H1 (cell line): ENCODE measurements around the gene LITAF. TPM values are rescaled to one million over a fixed set of nuclear protein-coding genes. Genes with fewer than 3 reads are reported as not detected.

Source experiments
- CTCF ChIA-PET: fragments of 300-600 bp; sonication (Branson Sonifier 250); formaldehyde crosslinking; loops from one replicate; lab custom pipeline; 2021; ENCODE audit not compliant: partially characterized antibody; lab: Charles Lee
- POLR2A ChIA-PET: fragments of 300-600 bp; sonication (Branson Sonifier 250); formaldehyde crosslinking; loops from one replicate; lab custom pipeline; 2021; ENCODE audit warnings: inconsistent platforms; ENCODE audit not compliant: partially characterized antibody; lab: Charles Lee
- DNase-seq, 2 experiments: peaks; one replicate each; pipeline versions ENCODE4 v3.0.0 to v3.0.0-alpha.2; 2010 to 2022; ENCODE audit warnings: low spot score in 2 of 2, low read depth in 1 of 2, mixed read lengths in 1 of 2
- FAIRE-seq: peaks from 2 replicates; lab custom pipeline; 2011; peaks lifted over from hg19 to GRCh38; lab: Jason Lieb, UNC
- H2AFZ ChIP-seq: 2 replicates; pipeline ENCODE4 v1.8.1; 2012; ENCODE audit warnings: low read length, inconsistent platforms
- H2AK5ac ChIP-seq: 2 replicates; pipeline ENCODE4 v1.6.1; 2013; ENCODE audit warnings: low read depth, low read length
- H2BK120ac ChIP-seq: replicated peaks from 2 replicates; pipeline ENCODE3; 2013; ENCODE audit warnings: low read depth, low read length, inconsistent platforms
- H2BK12ac ChIP-seq: 2 replicates; pipeline ENCODE4 v1.6.1; 2013; ENCODE audit warnings: low read depth, low read length
- H2BK15ac ChIP-seq: 2 replicates; pipeline ENCODE4 v1.6.1; 2013; ENCODE audit warnings: low read length
- H2BK20ac ChIP-seq: 2 replicates; pipeline ENCODE4 v1.6.1; 2013; ENCODE audit warnings: low read length
- H2BK5ac ChIP-seq: 2 replicates; pipeline ENCODE4 v1.6.1; 2013; ENCODE audit warnings: low read depth, low read length
- H3K14ac ChIP-seq: 2 replicates; pipeline ENCODE4 v1.6.1; 2013; ENCODE audit warnings: inconsistent platforms; ENCODE audit not compliant: insufficient read length
- H3K18ac ChIP-seq: 2 replicates; pipeline ENCODE4 v1.6.1; 2013; ENCODE audit warnings: low read length; ENCODE audit errors: extremely low read depth
- H3K23ac ChIP-seq: 2 replicates; pipeline ENCODE4 v1.6.1; 2013; ENCODE audit warnings: inconsistent platforms; ENCODE audit not compliant: insufficient read length
- H3K23me2 ChIP-seq: 2 replicates; pipeline ENCODE4 v1.6.1; 2013; ENCODE audit warnings: low read depth, low read length
- H3K27ac ChIP-seq: 2 replicates; pipeline ENCODE4 v1.6.1; 2011; ENCODE audit warnings: low read depth, low read length, inconsistent platforms
- H3K27me3 ChIP-seq, 4 experiments: replicated peaks in 1 of 4; 1 replicate in 1 of 4; 2 replicates in 3 of 4; pipeline versions ENCODE4 v1.6.1 to v1.8.1; 2011 to 2013; ENCODE audit warnings: low read length in 3 of 4, mild to moderate bottlenecking in 3 of 4, inconsistent platforms in 2 of 4, mixed read lengths in 2 of 4, moderate library complexity in 1 of 4; ENCODE audit not compliant: control insufficient read depth in 3 of 4, insufficient read depth in 3 of 4; ENCODE audit errors: extremely low read depth in 1 of 4
- H3K36me3 ChIP-seq, 4 experiments: 2 replicates each; pipeline versions ENCODE4 v1.6.1 to v1.8.1; 2011 to 2013; ENCODE audit warnings: mild to moderate bottlenecking in 4 of 4, low read length in 3 of 4, moderate library complexity in 2 of 4, control low read depth in 1 of 4, inconsistent platforms in 1 of 4; ENCODE audit not compliant: insufficient read depth in 4 of 4, control insufficient read depth in 2 of 4
- H3K4ac ChIP-seq: replicated peaks from 2 replicates; pipeline ENCODE3; 2013; ENCODE audit warnings: low read length, low read depth, mixed read lengths, inconsistent platforms; ENCODE audit not compliant: insufficient read length
- H3K4me1 ChIP-seq, 4 experiments: replicated peaks in 1 of 4; 1 replicate in 1 of 4; 2 replicates in 3 of 4; pipeline versions ENCODE4 v1.6.1 to v1.8.1; 2011 to 2013; ENCODE audit warnings: low read length in 3 of 4, inconsistent platforms in 2 of 4, mixed read lengths in 1 of 4; ENCODE audit not compliant: insufficient read depth in 4 of 4, control insufficient read depth in 3 of 4
- H3K4me2 ChIP-seq, 2 experiments: 2 replicates each; pipeline versions ENCODE4 v1.6.1 to v1.8.1; 2011 to 2013; ENCODE audit warnings: low read depth in 2 of 2, low read length in 2 of 2, control low read depth in 1 of 2, inconsistent platforms in 1 of 2, mild to moderate bottlenecking in 1 of 2; ENCODE audit not compliant: insufficient read depth in 1 of 2
- H3K4me3 ChIP-seq, 4 experiments: fragments of 200-600, 300-600 bp in 1 of 4; sonication (generic), shearing (Covaris generic), sonication (Bioruptor Twin) in 1 of 4; 2 replicates each; pipeline versions ENCODE4 v1.5.1 to v1.8.1; 2011 to 2016; ENCODE audit warnings: low read length in 4 of 4, low read depth in 3 of 4, control low read depth in 2 of 4, inconsistent platforms in 2 of 4, mild to moderate bottlenecking in 2 of 4, mixed read lengths in 1 of 4, moderate library complexity in 1 of 4; ENCODE audit not compliant: insufficient read depth in 2 of 4; ENCODE audit errors: extremely low read depth in 1 of 4
- H3K56ac ChIP-seq: replicated peaks from 2 replicates; pipeline ENCODE3; 2013; ENCODE audit warnings: low read depth, mild to moderate bottlenecking, mixed read lengths, low read length, inconsistent platforms; ENCODE audit not compliant: insufficient read length
- H3K79me1 ChIP-seq: 2 replicates; pipeline ENCODE4 v1.6.1; 2013; ENCODE audit warnings: low read depth, low read length, control low read depth
- H3K79me2 ChIP-seq, 2 experiments: 2 replicates each; pipeline versions ENCODE4 v1.6.1 to v1.8.1; 2012 to 2013; ENCODE audit warnings: low read length in 2 of 2, mild to moderate bottlenecking in 2 of 2, inconsistent platforms in 1 of 2; ENCODE audit not compliant: insufficient read depth in 2 of 2, control insufficient read depth in 1 of 2
- H3K9ac ChIP-seq, 4 experiments: replicated peaks in 1 of 4; 1 replicate in 1 of 4; 2 replicates in 3 of 4; pipeline versions ENCODE4 v1.6.1 to v1.8.1; 2011 to 2013; ENCODE audit warnings: low read depth in 3 of 4, low read length in 3 of 4, control low read depth in 2 of 4, mild to moderate bottlenecking in 2 of 4, moderate library complexity in 2 of 4, inconsistent platforms in 1 of 4; ENCODE audit errors: extremely low read depth in 1 of 4
- H3K9me3 ChIP-seq, 2 experiments: 2 replicates each; pipeline versions ENCODE4 v1.6.1 to v1.8.1; 2012 to 2013; ENCODE audit warnings: mild to moderate bottlenecking in 2 of 2, moderate library complexity in 2 of 2, control low read depth in 1 of 2, inconsistent platforms in 1 of 2, low read depth in 1 of 2, low read length in 1 of 2, mixed read lengths in 1 of 2; ENCODE audit not compliant: insufficient read depth in 2 of 2
- H4K20me1 ChIP-seq, 2 experiments: replicated peaks in 1 of 2; 2 replicates each; pipeline versions ENCODE3 to v1.8.1; 2011 to 2013; ENCODE audit warnings: inconsistent platforms in 2 of 2, low read length in 2 of 2, mild to moderate bottlenecking in 1 of 2; ENCODE audit not compliant: insufficient read depth in 2 of 2, control insufficient read depth in 1 of 2
- H4K5ac ChIP-seq: 2 replicates; pipeline ENCODE4 v1.6.1; 2013; ENCODE audit warnings: low read length, low read depth, mixed read lengths, inconsistent platforms; ENCODE audit not compliant: insufficient read length
- H4K8ac ChIP-seq: 2 replicates; pipeline ENCODE4 v1.8.0; 2013; ENCODE audit warnings: mild to moderate bottlenecking, moderate library complexity, low read length, inconsistent platforms; ENCODE audit not compliant: insufficient read depth; ENCODE audit errors: extremely low read depth
- H4K91ac ChIP-seq: replicated peaks from 2 replicates; pipeline ENCODE3; 2013; ENCODE audit warnings: low read length, mixed read lengths, inconsistent platforms; ENCODE audit not compliant: insufficient read length
- CBX8 ChIP-seq: fragments of 300-800, 300-1000 bp; sonication (generic); IDR thresholded peaks from 2 replicates; pipeline ENCODE4 v1.7.1; 2016; ENCODE audit warnings: low read depth, low read length, borderline replicate concordance
- CEBPB ChIP-seq: IDR thresholded peaks from 2 replicates; pipeline ENCODE4 v1.6.1; 2012; ENCODE audit warnings: low read depth, low read length
- CHD2 ChIP-seq: IDR thresholded peaks from 2 replicates; pipeline ENCODE4 v1.6.1; 2012; ENCODE audit warnings: low read length, improper control_type of control experiment
- EP300 ChIP-seq, 2 experiments: IDR thresholded peaks; 1 replicate in 1 of 2; 2 replicates in 1 of 2; pipeline ENCODE4 v1.6.1; 2011 to 2012; ENCODE audit warnings: low read depth in 2 of 2, low read length in 2 of 2, mild to moderate bottlenecking in 2 of 2, borderline replicate concordance in 1 of 2, inconsistent platforms in 1 of 2, moderate library complexity in 1 of 2
- JUND ChIP-seq: IDR thresholded peaks from 2 replicates; pipeline ENCODE4 v1.6.1; 2011; ENCODE audit warnings: mild to moderate bottlenecking, improper control_type of control experiment, low read length
- RXRA ChIP-seq: IDR thresholded peaks from 2 replicates; pipeline ENCODE4 v1.6.1; 2011; ENCODE audit warnings: low read depth, mild to moderate bottlenecking, low read length, moderate library complexity; ENCODE audit not compliant: insufficient read depth
- SIN3A ChIP-seq, 2 experiments: IDR thresholded peaks in 1 of 2; conservative IDR thresholded peaks in 1 of 2; 2 replicates each; pipeline ENCODE4 v1.6.1; 2011 to 2012; ENCODE audit warnings: low read length in 2 of 2, improper control_type of control experiment in 1 of 2, low read depth in 1 of 2, mild to moderate bottlenecking in 1 of 2
- SIRT6 ChIP-seq: IDR thresholded peaks from one replicate; pipeline ENCODE4 v1.7.1; 2012; ENCODE audit warnings: low read length, inconsistent platforms
- TAF1 ChIP-seq: IDR thresholded peaks from 2 replicates; pipeline ENCODE4 v1.6.1; 2011; ENCODE audit warnings: mild to moderate bottlenecking, low read depth, low read length
- ZNF274 ChIP-seq: IDR thresholded peaks from 2 replicates; pipeline ENCODE4 v1.7.0; 2012; ENCODE audit warnings: low read length, borderline replicate concordance; ENCODE audit errors: extremely low read depth
- WGBS, 2 experiments: shearing (Covaris generic) in 1 of 2; methylation state at CpG; one replicate each; pipeline versions ENCODE4 v1.1.6 to v1.1.7; 2013 to 2015; ENCODE audit warnings: low lambda C conversion rate in 2 of 2, mixed read lengths in 2 of 2, inconsistent platforms in 1 of 2, low coverage in 1 of 2, missing lambda C conversion rate in 1 of 2; ENCODE audit not compliant: insufficient replicate concordance in 2 of 2, insufficient coverage in 1 of 2, insufficient read length in 1 of 2; ENCODE audit errors: extremely low coverage in 1 of 2, missing lambda C conversion rate in 1 of 2; 5-methylcytosine and 5-hydroxymethylcytosine counted together
- polyA plus RNA-seq, 7 experiments: library from polyadenylated mRNA; depleted of rRNA in 3 of 7; stranded (reverse) in 5 of 7; unstranded in 2 of 7; fragments of >200 nt in 5 of 7; fragments of 200-250 nt in 2 of 7; gene quantifications; 1 replicate in 5 of 7; 2 replicates in 1 of 7; 4 replicates in 1 of 7; pipeline versions ENCODE4 v1.2.1 to v1.2.3, GENCODE V29; 2011 to 2013; ENCODE audit warnings: missing spikeins in 2 of 7, mixed read lengths in 2 of 7
- total RNA-seq: library from RNA; stranded (reverse); fragmentation: NEBNext Ultra II Directional; extraction: Animal tissue kit (Norgen Biotek cat#: 25700); gene quantifications from 2 replicates; pipeline ENCODE4 v1.2.1, GENCODE V29; 2021
- TF ChIP-seq, protein P1 (sequence below): IDR thresholded peaks from 2 replicates; pipeline ENCODE4 v1.6.1; 2011; ENCODE audit warnings: low read length, improper control_type of control experiment

The LITAF gene
- total and polyA plus RNA-seq, 2 of the 8 experiments (the other 6 are each of a cell fraction or from before 2014, with no cell fraction given) = 165 to 205 TPM

DNA sequence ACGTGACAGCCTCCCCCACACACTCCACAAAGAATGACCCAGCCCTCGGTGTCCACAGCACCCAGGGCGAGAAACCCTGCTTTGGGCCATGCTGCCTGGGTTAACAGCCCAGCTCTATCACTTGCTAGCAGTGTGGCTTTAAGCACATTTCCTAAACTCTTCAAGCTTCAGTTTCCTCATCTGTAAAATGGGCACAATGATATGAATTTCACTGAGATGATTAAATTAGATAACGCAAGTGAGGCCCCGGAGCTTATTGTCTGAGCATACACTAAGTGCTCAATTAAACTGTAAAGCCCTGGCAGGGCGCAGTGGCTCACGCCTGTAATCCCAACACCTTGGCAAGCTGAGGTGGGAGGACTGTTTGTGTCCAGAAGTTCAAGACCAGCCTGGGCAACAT is 79.4 kb downstream of the LITAF start:
- Histone ChIP-seq H3K27ac (no peak overlapping the region), H4K20me1 (no peaks in the 10 kb centered on the region), H3K23me2 (no peaks in the 10 kb centered on the region), H2BK5ac (no peak overlapping the region), H2AK5ac (0 out of 2 replicates have a peak overlapping the region, but pooled peaks have one; percentile 39), H3K9ac (no peak overlapping the region), H3K4ac (no peak overlapping the region), H2AFZ (no peak overlapping the region), H3K4me3 (no peak overlapping the region), H4K5ac (no peak overlapping the region), H2BK15ac (no peak overlapping the region), H3K23ac (no peak overlapping the region), H3K4me2 (no peak overlapping the region), H3K14ac (no peak overlapping the region), H3K18ac (no peak overlapping the region), H3K9me3 (no peaks in the 10 kb centered on the region), H3K79me1 (no peaks in the 10 kb centered on the region), H2BK20ac (no peak overlapping the region), H3K79me2 (no peaks in the 10 kb centered on the region), H3K36me3 (no peaks in the 10 kb centered on the region), H2BK12ac (peak overlapping the region; percentile 14; the same call in 1 of the 2 replicates), H4K91ac (no peak overlapping the region), H3K4me1 (peaks cover 0 to 12% (median 5%) of the 10 kb centered on the region in 4 experiments; a peak in 5 of 7 replicates), H4K8ac (no peak overlapping the region), H3K27me3 (no peaks in the 10 kb centered on the region), H2BK120ac (no peak overlapping the region), H3K56ac (no peak overlapping the region)
- 96% methylated on average over 7 of the region's 7 CpGs; no CpG with 5 or more reads in 1 of the 2 experiments for WGBS, 2 experiments
- no peak for DNase-seq
- ChIA-PET POLR2A (interaction anchor here (1.4 kb wide), 1 partner anchor 9 kb away, joined by 3 read pairs; no protein-coding TSS in a partner anchor), CTCF (interaction anchor here (0.7 to 2.6 kb wide), 3 partner anchors 12 to 553 kb away, joined by 3 to 10 read pairs (median 3); no protein-coding TSS in a partner anchor)
- FAIRE-seq = no peak
- TF ChIP-seq CHD2 (no peak), EP300 (IDR thresholded peaks at IDR 0.05; ENCODE audit: borderline replicate concordance in 1 of 2, low read depth in 2 of 2, low read length in 2 of 2) (no peak), RXRA (no peak), TAF1 (no peak), CBX8 (no peak), JUND (no peak), ZNF274 (no peak), CEBPB (no peak), SIRT6 (no peak), SIN3A (conservative IDR thresholded peaks at IDR 0.05 in 1 of 2, IDR thresholded peaks at IDR 0.05 in 1 of 2; ENCODE audit: low read depth in 1 of 2, low read length in 2 of 2) (no peak)
- TF ChIP-seq, protein P1, sequence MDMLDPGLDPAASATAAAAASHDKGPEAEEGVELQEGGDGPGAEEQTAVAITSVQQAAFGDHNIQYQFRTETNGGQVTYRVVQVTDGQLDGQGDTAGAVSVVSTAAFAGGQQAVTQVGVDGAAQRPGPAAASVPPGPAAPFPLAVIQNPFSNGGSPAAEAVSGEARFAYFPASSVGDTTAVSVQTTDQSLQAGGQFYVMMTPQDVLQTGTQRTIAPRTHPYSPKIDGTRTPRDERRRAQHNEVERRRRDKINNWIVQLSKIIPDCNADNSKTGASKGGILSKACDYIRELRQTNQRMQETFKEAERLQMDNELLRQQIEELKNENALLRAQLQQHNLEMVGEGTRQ = no peak
